SK-N-SH treated with all-trans-retinoic acid at 6 μM for 48 hours (cell line): ENCODE measurements around the gene DTNB.

Experiments used
- BACH2 ChIP-seq: fragments of 250-450 bp; sonication (Bioruptor Pico); IDR thresholded peaks from 2 replicates; pipeline ENCODE4 v1.9.0; 2021; ENCODE audit warnings: mild to moderate bottlenecking, borderline replicate concordance
- CSDC2 ChIP-seq: fragments of 250-450 bp; sonication (Bioruptor Pico); IDR thresholded peaks from 2 replicates; pipeline ENCODE4 v1.5.0; 2020; ENCODE audit warnings: mild to moderate bottlenecking, moderate library complexity
- OSR1 ChIP-seq: fragments of 250-450 bp; sonication (Bioruptor Pico); IDR thresholded peaks from 2 replicates; pipeline ENCODE4 v1.8.0; 2022; ENCODE audit warnings: moderate library complexity, mild to moderate bottlenecking, inconsistent platforms
- PATZ1 ChIP-seq: fragments of 250-450 bp; sonication (Bioruptor Pico); IDR thresholded peaks from 2 replicates; pipeline ENCODE4 v1.8.0; 2020; ENCODE audit warnings: mild to moderate bottlenecking, moderate library complexity, borderline replicate concordance
- RARB ChIP-seq: fragments of 250-450 bp; sonication (Bioruptor Pico); IDR thresholded peaks from 2 replicates; pipeline ENCODE4 v1.8.0; 2021; ENCODE audit warnings: mild to moderate bottlenecking, moderate library complexity
- TCF4 ChIP-seq: fragments of 250-450 bp; sonication (Bioruptor Pico); IDR thresholded peaks from 2 replicates; pipeline ENCODE4 v1.8.0; 2021; ENCODE audit warnings: mild to moderate bottlenecking, moderate library complexity, borderline replicate concordance
- ZFP3 ChIP-seq: fragments of 250-450 bp; sonication (Bioruptor Pico); IDR thresholded peaks from 2 replicates; pipeline ENCODE4 v1.5.0; 2020; ENCODE audit warnings: mild to moderate bottlenecking, moderate library complexity
- TF ChIP-seq, protein P1 (sequence below): fragments of 250-450 bp; sonication (Bioruptor Pico); IDR thresholded peaks from 2 replicates; pipeline ENCODE4 v1.5.0; 2020; ENCODE audit warnings: mild to moderate bottlenecking, moderate library complexity
- TF ChIP-seq, protein P2 (sequence below): fragments of 250-450 bp; sonication (Bioruptor Pico); IDR thresholded peaks from 2 replicates; pipeline ENCODE4 v1.5.1; 2021; ENCODE audit warnings: mild to moderate bottlenecking, moderate library complexity
- TF ChIP-seq, protein P3 (sequence below): fragments of 250-450 bp; sonication (Bioruptor Pico); IDR thresholded peaks from 2 replicates; pipeline ENCODE4 v1.8.0; 2021; ENCODE audit warnings: low read depth, mild to moderate bottlenecking, moderate library complexity, borderline replicate concordance
- TF ChIP-seq, protein P4 (sequence below): fragments of 250-450 bp; sonication (Bioruptor Pico); IDR thresholded peaks from 2 replicates; pipeline ENCODE4 v1.5.1; 2020; ENCODE audit warnings: low read depth, mild to moderate bottlenecking, moderate library complexity

DNA sequence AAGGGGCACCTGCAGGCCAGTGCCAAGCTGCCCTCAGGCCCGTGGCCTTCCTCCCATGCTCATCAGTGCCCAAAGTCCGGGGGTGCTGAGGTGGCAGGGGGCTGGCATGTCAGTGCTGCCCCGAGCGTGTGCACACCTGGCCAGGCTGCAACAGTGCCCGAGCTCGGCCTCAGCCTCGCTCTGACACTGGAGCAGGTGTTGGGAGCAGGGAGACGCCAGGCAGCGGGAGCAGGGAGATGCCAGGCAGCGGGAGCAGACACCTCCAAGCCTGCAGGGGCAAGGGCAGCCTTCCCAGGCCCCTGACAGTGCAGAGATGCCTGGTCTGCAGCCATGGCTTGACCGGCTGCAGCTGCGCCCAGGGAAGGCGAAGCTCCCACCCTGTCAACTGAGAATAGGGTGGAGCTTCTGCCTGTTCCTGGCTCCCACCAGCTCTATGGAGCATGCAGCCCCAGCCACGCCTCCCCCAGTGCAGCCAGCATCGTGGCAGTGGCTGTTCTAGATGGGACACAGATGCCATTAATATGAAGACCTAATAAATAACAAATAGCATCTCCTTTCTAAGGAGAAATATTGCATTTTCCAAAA lies 82.4 kb downstream of the DTNB start:
- TF ChIP-seq ZFP3 (CRISPR knock-in tag) (no peak), PATZ1 (no peak), TCF4 (CRISPR knock-in tag) (no peak), CSDC2 (CRISPR knock-in tag) (no peak), RARB (CRISPR knock-in tag) (no peak), OSR1 (CRISPR knock-in tag) (no peak), BACH2 (CRISPR knock-in tag) (no peak)
- TF ChIP-seq, protein P1, sequence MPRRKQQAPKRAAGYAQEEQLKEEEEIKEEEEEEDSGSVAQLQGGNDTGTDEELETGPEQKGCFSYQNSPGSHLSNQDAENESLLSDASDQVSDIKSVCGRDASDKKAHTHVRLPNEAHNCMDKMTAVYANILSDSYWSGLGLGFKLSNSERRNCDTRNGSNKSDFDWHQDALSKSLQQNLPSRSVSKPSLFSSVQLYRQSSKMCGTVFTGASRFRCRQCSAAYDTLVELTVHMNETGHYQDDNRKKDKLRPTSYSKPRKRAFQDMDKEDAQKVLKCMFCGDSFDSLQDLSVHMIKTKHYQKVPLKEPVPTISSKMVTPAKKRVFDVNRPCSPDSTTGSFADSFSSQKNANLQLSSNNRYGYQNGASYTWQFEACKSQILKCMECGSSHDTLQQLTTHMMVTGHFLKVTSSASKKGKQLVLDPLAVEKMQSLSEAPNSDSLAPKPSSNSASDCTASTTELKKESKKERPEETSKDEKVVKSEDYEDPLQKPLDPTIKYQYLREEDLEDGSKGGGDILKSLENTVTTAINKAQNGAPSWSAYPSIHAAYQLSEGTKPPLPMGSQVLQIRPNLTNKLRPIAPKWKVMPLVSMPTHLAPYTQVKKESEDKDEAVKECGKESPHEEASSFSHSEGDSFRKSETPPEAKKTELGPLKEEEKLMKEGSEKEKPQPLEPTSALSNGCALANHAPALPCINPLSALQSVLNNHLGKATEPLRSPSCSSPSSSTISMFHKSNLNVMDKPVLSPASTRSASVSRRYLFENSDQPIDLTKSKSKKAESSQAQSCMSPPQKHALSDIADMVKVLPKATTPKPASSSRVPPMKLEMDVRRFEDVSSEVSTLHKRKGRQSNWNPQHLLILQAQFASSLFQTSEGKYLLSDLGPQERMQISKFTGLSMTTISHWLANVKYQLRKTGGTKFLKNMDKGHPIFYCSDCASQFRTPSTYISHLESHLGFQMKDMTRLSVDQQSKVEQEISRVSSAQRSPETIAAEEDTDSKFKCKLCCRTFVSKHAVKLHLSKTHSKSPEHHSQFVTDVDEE (CRISPR knock-in tag), result no peak
- TF ChIP-seq, protein P2, sequence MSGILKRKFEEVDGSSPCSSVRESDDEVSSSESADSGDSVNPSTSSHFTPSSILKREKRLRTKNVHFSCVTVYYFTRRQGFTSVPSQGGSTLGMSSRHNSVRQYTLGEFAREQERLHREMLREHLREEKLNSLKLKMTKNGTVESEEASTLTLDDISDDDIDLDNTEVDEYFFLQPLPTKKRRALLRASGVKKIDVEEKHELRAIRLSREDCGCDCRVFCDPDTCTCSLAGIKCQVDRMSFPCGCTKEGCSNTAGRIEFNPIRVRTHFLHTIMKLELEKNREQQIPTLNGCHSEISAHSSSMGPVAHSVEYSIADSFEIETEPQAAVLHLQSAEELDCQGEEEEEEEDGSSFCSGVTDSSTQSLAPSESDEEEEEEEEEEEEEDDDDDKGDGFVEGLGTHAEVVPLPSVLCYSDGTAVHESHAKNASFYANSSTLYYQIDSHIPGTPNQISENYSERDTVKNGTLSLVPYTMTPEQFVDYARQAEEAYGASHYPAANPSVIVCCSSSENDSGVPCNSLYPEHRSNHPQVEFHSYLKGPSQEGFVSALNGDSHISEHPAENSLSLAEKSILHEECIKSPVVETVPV (CRISPR knock-in tag), result no peak
- TF ChIP-seq, protein P3, sequence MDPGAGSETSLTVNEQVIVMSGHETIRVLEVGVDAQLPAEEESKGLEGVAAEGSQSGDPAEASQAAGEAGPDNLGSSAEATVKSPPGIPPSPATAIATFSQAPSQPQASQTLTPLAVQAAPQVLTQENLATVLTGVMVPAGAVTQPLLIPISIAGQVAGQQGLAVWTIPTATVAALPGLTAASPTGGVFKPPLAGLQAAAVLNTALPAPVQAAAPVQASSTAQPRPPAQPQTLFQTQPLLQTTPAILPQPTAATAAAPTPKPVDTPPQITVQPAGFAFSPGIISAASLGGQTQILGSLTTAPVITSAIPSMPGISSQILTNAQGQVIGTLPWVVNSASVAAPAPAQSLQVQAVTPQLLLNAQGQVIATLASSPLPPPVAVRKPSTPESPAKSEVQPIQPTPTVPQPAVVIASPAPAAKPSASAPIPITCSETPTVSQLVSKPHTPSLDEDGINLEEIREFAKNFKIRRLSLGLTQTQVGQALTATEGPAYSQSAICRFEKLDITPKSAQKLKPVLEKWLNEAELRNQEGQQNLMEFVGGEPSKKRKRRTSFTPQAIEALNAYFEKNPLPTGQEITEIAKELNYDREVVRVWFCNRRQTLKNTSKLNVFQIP, result no peak
- TF ChIP-seq, protein P4, sequence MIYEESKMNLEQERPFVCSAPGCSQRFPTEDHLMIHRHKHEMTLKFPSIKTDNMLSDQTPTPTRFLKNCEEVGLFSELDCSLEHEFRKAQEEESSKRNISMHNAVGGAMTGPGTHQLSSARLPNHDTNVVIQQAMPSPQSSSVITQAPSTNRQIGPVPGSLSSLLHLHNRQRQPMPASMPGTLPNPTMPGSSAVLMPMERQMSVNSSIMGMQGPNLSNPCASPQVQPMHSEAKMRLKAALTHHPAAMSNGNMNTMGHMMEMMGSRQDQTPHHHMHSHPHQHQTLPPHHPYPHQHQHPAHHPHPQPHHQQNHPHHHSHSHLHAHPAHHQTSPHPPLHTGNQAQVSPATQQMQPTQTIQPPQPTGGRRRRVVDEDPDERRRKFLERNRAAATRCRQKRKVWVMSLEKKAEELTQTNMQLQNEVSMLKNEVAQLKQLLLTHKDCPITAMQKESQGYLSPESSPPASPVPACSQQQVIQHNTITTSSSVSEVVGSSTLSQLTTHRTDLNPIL (CRISPR knock-in tag), result no peak
